EL (cell line): Measurements from ENCODE around the gene PXYLP1.
"Not testable (repeated sequence)": the region's sequence is repeated elsewhere in the genome, so short reads cannot be mapped to it uniquely, and the experiment has no call there.

Source experiments
- DNase-seq: peaks from one replicate; pipeline ENCODE4 v3.0.0-alpha.2; 2016

Gene PXYLP1

GRCh38 chr3:141274411-141275031, 42.9 kb downstream of the PXYLP1 start:
- DNase-seq = no peak

GRCh38 chr3:141275032-141275422, 43.4 kb downstream of the PXYLP1 start:
- peak; percentile 90 for DNase-seq

GRCh38 chr3:141275511-141275910, 43.9 kb downstream of the PXYLP1 start:
- no peak for DNase-seq

- DNase-seq = peak; percentile 81
These were observed 44.3 kb downstream of the PXYLP1 start for GRCh38 chr3:141275973-141276372.

GRCh38 chr3:141276398-141276797, 44.8 kb downstream of the PXYLP1 start:
- no peak for DNase-seq

GRCh38 chr3:141277451-141277850, 45.8 kb downstream of the PXYLP1 start:
- DNase-seq = no peak

- DNase-seq = peak; percentile 52
These were observed 46.8 kb downstream of the PXYLP1 start for GRCh38 chr3:141278196-141279076.

- DNase-seq = no peak
These were observed 47.7 kb downstream of the PXYLP1 start for GRCh38 chr3:141279077-141279967.

- peak; percentile 89 for DNase-seq
These were observed 48.5 kb downstream of the PXYLP1 start for GRCh38 chr3:141280086-141280485.

GRCh38 chr3:141280690-141281089, 49.1 kb downstream of the PXYLP1 start:
- peak; percentile 36 for DNase-seq

GRCh38 chr3:141285570-141285969, 53.9 kb downstream of the PXYLP1 start:
- DNase-seq = no peak

GRCh38 chr3:141286856-141287255, 55.2 kb downstream of the PXYLP1 start:
- DNase-seq = no peak

GRCh38 chr3:141287326-141287725, 55.7 kb downstream of the PXYLP1 start:
- no peak for DNase-seq

GRCh38 chr3:141288336-141288990, 56.8 kb downstream of the PXYLP1 start:
- DNase-seq = no peak

- no peak for DNase-seq
These were observed 57.7 kb downstream of the PXYLP1 start for GRCh38 chr3:141289228-141289772.

- DNase-seq = no peak
These were observed 60.1 kb downstream of the PXYLP1 start for GRCh38 chr3:141291559-141292355.

- DNase-seq = no peak
These were observed 60.9 kb downstream of the PXYLP1 start for GRCh38 chr3:141292356-141293058.

- no peak for DNase-seq
These were observed 62.7 kb downstream of the PXYLP1 start for GRCh38 chr3:141294301-141294700.

- peak; percentile 85 for DNase-seq
These were observed 63.2 kb downstream of the PXYLP1 start for GRCh38 chr3:141294848-141295247.

GRCh38 chr3:141300426-141300825, 68.8 kb downstream of the PXYLP1 start:
- DNase-seq = not testable (repeated sequence)
